HG03108 (cell line): Measurements from ENCODE around the gene GLRX5.

Source experiments
- ATAC-seq: cut with Tn5 transposase; IDR thresholded peaks from one replicate; pipeline ENCODE4 v1.9.1; 2021; ENCODE audit warnings: moderate library complexity; ENCODE audit not compliant: unreplicated experiment

The GLRX5 gene

DNA sequence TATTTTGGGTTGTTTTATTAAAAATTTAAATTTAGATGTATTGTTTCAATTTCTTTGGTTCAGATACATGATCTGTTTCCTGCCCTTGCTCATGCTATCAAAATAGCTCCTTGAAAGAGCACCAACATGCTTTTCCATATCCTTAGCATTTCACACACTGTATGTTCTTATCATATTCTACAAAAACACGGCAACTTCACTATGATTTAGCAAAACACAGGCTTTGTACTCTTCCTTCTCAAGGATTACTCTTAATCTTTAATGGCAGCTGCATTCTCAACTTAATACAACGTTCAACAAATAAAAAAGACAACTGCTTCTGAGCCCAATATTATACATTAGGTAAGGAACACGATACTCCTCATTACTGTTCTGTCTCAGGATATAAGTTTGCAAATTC, 2.9 kb upstream of the GLRX5 start:
- no peak for ATAC-seq

DNA sequence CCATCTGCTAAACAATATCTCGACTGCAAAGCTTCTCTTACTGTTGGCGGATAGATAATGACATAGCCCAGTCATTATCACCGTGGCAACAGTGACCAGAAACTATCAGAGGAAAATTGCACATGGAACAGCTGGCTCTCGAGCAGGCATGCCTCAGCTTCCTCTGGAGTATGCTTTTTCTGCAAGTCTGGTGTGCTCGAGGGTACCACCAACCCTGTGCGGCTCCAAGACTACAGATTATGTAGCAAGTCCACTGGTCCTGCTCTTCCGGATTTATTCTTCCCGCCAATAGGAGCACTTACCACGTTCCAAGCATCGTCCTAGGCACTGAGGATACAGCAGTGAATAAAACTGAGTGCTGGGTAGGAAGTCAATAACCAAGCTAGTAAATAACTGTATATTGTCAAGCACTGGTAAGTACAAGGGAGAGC, 1.4 kb upstream of the GLRX5 start:
- ATAC-seq = no peak

DNA sequence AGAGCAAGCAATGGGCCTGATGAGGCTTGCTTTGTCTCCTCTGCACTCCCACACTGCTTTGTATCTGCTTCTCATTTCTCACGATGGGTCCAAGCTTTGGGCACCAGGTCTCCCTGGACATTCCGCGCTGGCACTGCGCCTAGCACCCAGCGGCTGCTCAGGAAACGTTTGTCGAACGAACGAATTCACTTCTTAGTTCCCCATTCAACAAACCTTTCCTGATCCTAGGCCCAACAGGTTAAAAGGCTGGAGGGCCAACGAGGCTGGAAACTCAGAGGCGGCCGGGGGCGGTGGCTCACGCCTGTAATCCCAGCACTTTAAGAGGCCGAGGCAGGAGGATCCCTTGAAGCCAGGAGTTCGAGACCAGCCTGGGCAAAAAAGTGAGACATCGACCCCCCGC, 1.0 kb upstream of the GLRX5 start:
- ATAC-seq = no peak

DNA sequence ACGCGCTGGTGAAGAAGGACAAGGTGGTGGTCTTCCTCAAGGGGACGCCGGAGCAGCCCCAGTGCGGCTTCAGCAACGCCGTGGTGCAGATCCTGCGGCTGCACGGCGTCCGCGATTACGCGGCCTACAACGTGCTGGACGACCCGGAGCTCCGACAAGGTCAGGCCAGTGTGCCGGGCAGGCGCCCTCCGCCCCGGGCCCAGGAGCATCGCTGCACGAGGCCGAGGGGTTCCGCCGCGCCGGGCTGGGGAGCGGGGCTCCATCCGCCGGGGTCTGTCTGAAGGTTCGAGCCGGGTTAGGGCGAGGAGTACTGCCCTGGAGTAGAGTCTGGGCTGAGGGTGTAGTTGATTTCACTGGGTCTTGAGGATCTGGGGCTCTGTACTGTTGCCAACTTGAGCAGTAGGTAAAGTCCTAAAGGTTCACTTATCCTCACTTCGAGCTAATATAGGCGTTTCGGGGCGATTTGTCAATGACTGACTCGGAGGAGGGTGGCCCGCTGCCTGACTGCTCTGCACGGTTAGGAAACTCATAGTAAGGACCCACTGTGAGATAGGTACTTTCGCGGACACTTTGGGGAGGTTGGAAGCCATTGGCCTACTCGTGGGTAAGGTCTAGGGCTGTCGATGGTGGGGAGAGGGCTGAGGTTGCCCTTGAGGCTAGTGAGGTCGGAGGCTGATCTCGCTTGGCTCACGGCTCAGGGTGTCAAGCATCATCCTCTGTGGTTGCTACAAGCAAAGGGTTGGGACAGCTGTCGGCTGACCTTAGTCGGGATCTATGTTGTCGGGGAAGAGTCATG, 574 bp downstream of the GLRX5 start:
- ATAC-seq = no peak

DNA sequence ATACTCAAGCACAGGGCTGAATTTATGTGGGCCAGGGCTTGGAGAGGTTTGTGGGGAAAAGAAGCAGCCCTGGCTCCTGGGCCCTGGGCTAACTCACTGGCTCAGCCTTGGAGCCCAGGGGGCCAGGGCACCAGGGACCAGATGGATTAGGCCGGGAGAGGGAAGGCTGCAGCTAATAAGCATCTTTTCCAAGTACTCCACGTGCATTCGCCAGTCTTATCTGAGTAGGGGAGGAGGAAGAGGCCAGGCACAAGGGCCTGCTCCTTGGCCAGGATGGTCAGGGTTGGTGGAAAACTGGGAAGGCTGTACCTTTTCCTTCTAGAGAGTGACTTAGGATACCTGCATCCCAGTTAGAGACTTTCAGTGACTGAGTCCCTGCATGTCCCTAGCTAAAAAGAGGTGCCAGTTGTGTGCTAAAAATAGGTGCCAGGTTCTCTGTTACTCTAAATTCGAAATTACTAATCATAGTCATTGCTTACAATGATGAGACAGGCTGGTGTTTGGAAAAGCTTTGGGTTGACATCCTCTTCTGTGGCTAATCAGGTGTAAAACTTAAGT, 1.3 kb downstream of the GLRX5 start:
- no peak for ATAC-seq

DNA sequence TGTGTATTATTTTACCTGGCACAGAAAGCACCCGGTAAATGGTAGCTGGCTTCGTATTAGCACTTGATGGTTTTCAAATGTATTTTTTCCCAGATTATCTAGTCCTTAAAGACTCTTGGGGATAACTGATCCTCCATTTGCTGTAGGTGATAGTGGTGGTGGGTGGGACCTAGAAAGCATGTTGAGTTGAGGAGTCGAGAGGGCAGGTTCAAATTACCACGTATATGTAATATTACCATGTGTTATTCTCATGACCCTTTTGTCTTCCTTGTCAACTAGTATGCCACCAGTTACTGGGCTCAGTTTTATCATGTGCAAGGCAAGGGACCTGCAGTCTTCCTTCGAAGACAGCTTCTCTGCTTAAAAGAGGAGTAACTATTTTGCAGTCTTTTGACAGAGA, 1.8 kb downstream of the GLRX5 start:
- ATAC-seq = no peak

DNA sequence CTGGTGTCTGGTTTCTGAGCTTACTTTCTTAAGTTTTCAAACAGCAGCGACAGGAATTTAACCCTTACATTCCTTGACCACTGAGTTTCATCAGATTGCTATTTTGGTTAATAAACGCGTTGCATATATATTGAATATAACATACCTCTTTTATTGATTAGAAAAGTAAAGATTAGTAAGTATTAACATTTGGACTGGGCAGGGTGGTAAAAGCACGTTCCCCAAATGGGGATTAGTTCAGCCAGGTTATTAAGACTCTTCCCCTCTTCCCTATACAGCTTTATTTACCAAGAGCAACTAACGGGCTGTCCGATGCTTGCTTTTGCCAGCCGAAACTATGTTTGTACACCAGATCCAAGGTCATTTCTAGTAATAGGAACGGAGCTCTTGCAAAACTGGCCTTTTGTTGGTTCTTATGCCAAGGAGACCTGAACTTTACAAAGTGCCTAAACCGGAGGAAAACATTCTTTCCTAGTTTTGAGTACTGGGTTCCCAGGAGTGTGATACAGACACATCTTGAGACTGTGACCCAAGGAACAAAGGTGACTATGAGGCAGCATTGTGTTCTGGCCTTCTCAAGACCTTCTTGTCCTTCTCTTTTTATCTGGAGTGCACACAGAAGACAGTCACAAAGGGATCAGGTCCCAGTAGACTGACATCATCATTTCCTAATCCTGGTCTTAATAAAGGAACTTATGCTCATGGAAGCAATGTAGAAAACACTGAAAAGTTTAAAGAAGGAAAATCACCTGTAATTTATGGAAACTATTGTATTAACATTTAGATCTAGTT, 2.6 kb downstream of the GLRX5 start:
- ATAC-seq = no peak

DNA sequence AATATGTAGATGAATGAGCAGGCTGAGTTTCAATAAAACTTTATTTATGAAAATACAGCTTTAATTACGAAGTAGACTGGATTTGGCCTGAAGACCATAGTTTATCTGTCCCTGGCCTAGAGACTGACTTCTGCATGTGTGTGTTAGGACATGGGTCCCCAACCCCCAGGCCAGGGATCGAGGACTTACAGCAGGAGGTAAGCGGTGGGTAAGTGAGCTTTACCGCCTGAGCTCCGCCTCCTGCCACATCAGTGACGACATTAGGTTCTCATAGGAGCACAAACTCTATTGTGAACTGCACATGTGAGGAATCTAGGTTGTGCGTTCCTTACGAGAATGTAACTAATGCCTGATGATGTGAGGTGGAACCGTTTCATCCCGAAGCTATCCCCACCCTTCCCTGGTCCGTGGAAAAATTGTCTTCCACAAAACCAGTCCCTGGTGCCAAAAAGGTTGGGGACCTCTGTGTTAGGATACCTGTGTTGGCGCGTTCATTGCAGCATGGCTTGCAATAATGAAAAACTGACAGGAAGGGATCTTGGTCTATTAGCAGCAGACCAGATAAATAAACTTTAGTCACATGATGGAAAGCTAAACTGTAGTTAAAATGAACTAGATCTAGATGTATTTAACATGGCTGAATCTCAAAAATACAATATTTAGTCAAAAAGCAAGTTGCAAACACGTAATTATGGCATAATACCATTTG, 4.1 kb downstream of the GLRX5 start:
- no peak for ATAC-seq

DNA sequence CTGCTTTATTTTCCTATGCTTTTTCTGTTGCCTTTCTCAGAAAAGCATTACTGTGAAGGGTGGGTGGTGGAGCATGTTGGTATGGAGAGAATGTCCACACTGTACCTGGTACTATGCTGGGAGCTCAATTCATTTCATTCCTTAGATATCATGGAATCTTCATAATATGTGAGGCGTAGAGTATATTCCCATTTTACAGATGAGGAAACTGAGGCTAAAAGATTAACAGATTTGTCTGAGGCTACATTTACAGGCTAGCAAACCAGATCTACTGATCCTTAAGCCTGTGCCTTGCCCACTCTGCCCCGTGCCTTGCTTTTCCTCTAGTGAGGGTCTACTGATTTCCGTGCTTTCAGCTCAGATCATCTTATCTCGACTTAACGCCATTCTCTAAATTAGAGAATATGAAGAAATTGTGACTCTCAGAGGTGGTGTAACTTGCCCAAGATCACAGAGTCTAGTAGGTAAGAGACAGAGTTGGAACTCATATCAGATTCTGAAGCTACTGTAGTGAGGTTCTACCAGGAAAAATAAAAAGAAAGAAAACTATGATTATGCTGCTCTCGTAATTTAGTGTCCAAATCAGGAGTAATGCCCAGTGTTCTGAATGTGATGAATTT, 5.5 kb downstream of the GLRX5 start:
- no peak for ATAC-seq

DNA sequence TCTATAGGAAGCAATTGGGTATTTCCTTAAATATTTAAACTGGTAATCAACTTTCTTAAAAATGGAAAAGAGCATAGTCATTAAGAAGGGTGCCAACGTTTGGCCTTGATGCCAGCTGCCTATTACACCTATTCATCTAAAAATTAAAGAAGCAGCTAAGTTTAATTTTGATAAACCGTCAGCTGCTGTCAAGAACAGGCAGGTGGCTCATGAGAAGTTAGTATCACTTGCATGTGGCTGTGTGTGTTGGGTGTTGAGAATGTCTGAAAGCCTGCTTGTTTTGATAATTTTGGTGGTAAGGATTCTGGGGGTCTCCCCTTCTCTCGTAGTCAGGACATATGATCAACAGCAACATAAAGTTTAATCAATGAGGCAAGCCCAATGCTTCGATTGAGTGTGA, 6.5 kb downstream of the GLRX5 start:
- no peak for ATAC-seq

DNA sequence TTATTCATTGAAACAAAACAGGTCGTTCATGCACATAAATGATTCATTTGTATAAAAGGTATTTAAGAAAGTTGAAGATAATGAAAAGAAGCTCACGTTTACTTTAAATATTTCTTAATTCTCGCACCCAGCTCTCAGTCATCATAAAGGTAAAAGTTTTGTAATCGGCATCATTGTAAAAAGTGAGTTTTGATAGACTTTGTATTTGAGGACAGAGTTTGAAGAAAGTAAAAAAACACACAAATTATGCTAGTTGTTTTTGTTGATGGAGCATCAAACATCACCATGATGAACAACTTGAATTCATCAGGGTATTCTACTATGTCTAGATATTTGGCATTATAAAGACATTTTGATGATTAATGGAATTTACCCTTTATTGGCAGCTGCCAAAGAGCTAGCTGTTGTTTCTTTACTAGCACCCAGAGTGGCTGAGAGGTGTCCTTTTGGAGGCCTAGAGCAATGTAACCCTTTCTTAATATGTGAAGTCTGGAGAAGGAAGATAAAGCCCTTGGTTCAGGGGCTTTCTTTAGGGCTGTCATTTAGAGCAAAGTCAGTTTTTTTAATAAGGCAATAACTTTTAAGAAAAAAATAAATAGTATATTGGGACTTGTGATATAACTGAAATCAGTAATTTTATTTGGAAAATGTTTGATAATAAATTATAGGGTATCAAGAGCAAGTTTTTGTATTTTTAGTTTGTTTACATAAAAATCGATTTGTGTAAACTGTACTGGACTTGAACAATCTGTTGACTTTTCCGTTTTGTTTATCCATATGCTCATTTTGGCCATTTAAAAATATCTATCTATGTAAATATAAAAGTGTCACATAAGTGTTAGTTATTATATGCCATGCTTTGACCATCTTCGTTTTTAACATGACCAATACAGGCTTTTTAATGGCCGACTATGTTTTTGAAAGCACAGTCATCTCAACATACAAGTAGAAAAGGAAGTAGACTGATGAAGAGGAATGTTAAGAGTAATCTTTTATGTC, 7.4 kb downstream of the GLRX5 start:
- no peak for ATAC-seq

DNA sequence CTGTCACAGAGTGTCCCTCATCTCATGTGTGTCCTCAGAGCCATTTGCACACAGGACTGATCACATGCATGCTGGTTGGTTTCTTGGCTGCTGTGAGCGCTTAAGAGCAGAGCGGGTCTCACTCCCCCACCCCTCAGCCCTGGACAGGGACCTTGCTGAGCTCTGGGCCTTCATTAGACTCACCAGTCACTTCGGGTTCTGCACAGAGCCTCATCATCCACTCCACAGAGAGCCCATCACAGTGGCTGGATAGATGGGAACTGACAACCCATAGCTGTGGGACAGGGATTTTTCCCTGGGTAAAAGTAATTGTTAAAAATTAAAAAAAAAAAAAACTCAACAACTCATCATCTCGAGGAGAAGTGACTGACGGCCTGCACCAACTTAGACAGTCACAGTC, 8.2 kb downstream of the GLRX5 start:
- ATAC-seq = no peak

DNA sequence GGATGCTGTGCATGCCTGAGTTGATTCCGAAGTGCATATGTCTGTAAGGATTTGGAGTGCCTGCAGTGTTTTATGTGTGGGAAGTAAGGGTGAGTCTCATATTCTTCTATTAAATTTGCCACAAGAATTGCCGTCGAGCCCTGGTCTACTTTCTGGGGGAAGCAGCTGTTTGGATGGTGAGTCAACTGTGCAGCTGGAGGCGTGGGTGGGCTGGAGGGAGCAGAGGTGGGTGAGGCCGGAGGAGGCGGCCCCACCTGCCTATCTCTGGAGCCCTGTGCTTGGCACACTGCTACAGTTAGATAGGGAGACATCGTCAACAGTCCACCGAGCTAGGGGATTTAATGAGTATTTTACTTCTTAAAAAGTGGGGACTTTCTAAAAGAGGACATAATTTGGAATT, 9.7 kb downstream of the GLRX5 start:
- ATAC-seq = no peak

DNA sequence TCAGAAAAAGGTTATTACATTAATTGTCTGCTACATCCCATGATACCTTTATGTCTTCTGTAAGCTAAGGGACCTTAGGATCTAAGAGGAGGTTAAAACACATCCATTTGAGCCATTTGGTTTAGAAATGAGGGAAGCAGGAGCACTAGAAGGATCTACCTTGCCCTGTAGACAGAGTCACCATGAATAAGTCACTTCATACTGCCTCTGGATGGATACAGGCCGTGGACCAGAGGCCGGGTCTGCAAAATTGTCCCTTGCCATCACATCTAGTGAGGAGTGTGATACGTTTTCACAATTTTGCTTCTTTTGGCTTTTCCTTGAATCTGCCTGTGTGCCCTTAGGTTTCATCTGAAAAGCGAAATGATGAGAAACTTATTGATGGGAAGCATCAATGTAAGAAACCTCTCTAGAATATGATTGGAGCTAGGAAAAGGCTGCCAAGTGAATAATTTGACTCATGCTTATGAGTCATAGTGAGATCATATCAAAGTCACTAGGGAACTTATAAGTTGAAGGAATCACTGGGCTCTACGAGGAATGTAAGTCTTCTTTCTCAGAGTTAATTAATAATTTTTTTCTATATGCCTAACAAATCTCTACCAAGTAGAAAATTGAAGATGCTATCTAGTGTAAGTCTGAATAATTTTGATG, 10.8 kb downstream of the GLRX5 start:
- ATAC-seq = no peak

DNA sequence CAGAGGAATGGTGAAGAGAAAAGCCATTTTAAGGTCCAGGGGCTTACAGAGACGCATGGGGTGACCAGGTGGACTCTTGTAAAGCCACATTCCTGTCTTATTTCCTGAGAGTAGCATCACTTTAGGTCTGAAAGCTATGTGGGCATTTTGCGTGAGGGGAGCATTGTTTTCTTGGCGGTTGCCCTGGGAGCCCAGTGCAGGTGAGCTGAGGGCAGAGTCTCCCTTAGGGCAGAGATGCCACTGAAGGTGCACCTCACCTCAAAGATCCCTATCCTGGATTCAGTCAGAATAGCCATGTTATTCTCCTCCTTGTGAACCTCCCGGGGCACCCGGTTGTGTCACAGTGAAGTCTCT, 12.4 kb downstream of the GLRX5 start:
- no peak for ATAC-seq

DNA sequence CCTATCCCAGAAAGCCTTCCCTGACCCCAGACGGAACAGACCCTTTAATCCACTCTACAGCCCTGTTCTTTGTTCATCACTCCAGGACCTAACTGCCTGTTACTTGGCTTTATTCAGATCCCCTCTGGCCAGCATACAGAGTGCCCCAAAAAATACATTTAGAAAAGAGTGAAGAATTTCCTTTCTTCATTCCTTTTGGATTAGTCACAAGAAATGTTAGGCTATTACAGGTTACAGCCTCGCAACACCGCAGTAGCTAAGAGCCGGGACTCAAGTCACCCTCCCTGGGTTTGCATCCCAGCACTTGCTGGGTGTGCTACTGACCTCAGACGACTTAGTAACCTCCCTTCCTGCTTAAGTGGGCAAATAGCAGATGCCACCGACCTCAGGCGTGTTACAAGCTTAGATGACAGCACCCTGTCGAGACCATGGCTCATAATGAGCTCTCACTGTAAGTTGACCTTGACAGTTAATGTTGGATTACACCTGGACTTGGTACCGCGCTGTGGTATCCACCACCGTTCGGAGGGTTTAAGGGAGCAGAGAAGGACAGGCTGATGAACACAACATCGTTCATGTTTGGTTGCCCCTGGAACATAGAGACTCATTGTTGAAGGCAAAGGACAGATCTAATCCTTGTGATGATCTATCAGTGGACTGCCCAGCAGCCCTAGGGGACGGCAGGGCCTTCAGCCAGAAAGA, 12.9 kb downstream of the GLRX5 start:
- no peak for ATAC-seq

DNA sequence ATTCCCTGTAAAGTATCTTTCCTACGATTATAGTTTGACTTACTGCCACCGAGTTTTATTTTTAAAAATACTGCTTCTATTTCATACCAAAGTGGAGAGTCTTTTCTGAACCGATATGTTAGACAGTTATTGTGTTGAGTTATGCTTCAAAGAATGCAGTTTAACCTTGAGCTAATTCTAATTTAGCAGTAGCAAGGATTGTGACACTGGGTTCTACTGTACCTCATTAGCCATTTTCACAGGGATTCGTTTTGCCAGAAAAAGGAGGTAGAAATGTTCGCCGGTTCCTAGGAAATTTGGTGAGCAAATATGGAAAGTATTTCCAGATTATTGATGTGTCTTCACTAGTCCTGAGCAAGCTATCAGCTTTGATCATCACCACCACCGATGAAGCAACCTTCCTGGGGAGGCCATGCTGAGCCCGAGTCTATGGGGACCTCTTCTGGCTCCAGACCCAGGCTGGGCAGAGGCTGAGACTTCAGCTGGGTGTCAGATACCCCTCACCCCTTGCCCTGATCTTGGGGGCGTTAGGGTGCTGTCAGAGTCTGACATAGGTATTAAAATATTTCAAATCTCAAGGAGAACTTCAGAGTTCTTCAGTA, 13.6 kb downstream of the GLRX5 start:
- ATAC-seq = no peak
